Activated CD4-positive, CD25-positive, alpha-beta regulatory T cell treated with anti-CD3 and anti-CD28 coated beads, Interleukin-2, amount 50 U/mL, for 72 hours (primary cell): ENCODE results near the gene HABP4.

Source experiments
- DNase-seq: peaks from one replicate; pipeline ENCODE4 v3.0.0; 2021

Gene HABP4

DNA sequence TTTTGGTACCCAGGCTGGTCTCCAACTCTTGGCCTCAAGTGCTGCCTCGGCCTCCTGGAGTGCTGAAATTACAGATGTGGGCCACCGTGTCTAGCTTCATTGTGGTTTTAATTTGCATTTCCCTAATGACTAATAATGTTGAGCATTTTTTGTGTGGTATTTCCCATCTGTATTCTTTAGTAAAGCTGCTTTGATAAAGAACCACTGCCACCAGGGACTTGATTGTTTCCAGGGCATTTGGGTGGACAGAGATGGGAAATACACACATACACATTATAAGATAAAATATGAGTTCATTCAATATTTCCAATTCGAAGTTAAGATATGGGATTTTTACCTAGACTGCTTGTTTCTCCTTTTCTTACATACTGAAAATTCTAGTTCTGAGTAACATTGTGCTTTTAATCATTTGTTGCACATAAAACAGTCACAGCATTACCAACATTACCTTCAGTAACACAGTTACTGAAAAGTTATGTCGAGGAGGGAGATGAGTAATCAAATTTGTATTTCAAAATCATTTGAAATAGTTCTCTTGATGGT, 28.9 kb downstream of the HABP4 start:
- DNase-seq = no peak

DNA sequence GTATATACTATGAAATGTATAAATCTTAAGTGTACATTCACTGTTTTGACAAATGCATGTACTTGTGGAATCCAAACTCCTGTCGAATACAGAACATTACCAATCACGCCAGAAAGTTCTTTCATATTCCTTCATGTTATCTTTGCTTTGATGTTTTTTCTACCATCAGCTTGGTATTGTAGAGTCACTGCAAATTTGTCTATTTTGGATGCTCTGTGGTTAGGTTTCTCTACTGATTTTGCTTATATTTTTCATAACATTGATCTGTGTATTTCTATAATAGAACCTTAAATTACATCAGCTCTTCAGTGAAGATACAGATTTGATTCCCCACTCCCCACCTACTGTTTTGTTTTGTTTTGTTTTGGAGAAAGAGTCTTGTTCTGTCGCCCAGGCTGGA, 30.8 kb downstream of the HABP4 start:
- DNase-seq = no peak

DNA sequence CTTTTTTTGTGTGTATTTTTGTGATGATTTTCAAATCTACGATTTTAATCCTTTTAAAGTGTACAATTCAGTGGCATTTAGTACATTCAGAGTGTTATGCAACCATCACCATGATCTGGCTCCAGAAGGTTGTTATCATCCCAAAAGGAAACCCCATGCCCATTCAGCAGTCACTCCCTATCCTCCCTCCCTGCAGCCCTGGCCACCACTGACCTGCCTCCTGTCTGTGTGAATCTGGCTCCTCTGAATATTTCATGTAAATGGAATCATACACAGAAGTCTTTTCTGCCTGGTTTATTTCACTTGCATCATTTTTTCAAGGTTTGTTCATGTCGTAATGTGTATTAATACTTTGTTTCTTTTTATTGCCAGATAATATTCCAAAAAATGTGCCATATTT, 32.5 kb downstream of the HABP4 start:
- DNase-seq = no peak

DNA sequence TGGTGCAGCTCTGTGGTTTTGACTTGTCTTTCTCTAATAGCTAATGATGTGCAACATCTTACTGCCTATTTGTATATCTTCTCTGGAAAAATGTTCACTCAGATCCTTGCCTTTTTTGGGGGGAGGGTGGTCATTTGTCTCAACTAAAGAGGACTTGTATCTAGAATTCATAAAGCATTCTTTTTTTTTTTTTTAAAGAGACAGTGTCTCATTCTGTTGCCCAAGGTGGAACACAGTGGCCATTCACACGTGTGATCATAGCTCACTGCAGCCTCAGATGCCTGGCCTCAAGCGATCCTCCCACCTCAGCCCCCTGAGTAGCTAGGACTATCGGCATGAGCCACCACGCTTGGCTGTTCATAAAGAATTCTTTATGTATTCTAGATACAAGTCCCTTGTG, 33.2 kb downstream of the HABP4 start:
- no peak for DNase-seq

DNA sequence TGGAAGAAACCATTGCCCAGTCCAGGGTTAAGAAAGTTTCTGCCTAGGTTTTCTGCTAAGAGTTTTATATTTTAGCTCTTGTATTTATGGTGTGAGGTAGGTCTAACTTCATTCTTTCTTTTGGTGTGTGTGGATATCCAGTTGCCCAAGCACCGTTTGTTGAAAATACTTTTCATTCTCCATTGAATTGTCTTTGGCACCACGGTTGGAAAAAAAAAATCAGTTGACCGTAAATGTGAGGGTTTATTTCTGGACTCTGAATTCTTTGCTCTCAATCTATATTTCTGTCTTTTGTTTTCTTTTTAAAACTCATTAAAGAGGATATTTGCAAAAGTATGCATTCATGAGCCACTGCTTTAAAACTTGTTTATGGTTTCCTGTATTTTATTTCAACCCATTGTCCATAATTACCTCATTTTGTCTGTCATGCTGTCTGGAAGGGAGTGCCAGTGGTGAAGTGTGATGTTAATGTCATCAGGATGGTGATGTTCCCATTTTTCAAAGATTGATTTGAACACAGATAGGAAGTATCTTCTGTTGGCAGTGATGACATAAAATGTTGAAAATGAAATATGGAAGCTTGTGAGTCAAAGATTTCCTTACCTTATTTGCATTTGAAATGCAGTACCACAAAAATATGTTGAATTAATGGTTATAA, 33.9 kb downstream of the HABP4 start:
- DNase-seq = no peak

DNA sequence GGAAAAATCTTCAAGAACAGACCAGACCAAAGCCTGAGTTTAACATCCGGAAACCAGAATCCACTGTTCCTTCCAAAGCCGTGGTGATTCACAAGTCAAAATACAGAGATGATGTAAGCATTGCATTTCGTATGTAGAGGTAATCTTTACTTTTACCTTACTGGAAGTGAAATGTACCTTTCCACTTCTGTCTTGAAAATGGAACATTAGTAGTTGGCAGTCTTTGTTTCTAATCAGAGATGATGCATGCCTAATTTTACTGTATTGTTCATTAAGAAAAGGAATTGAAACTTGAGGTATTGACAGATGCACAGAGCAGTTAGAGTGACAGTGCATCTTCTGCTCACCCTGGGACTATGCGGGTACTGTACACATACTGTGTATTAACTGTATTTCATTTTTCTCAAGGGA, 34.6 kb downstream of the HABP4 start:
- no peak for DNase-seq

DNA sequence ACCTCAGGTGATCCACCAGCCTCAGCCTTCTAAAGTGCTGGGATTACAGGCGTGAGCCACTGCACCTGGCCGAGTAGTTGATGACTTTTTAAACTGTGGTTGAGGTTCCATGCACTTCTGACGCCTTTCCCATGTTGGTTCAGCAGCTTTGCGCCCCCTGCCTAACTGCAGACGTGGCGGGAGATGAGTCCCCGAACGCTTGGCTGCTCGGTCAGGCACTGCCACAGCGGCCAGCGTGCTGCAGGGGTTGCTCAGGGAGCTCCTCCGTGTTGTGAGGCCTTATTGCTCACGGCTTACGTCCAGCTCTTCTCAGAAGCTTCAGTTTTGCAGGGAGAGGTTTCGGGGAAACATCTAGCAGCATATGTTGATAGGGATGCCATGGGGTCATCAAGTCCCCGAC, 35.3 kb downstream of the HABP4 start:
- no peak for DNase-seq

DNA sequence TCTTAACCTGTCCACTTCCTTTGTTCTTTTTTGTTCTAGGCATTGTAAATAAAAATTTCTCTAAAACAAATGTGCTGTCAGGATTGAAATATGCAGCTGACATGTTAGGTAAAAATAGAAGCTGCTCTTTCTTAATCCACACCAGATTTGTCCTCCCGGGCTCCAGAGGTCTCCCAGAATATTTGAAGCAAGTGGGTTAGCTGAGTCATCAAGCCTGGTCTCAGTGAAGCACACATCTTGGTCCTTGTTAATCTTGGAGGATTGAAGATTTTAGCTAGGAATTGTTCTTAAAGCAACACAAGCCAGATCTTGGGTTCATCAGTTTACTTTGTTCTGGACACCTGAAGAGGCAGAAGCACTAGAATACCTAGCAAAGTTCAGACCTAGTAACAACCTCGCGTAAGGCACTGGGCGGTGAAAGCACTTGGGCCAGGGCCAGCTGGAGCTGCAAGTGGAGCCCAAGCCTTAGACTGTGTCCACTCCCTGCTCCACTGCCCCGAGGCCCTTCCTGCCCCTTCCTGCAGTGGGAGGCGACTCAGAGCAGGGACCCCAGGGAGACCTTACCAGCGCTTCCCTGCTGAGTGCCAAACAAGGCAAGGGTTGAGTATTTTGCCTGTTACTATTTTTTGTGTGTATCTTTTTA, 36.5 kb downstream of the HABP4 start:
- DNase-seq = no peak

DNA sequence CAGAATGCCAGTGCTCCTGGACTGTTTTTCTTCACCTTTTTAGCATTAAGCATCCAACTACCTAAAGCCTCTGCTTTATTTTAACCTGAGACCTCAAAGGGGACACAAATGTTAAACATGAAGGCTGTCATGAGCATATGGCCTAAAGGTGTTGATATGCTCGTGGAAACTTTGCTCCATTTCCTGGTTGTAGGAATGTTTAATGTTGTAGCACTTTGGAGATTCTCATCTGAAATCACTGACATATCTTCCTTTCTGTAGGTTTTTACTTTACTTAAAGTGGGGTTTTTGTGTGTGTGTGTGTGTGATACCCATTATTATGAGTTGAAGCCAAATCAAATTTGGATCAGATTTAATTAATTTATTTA, 37.0 kb downstream of the HABP4 start:
- no peak for DNase-seq

DNA sequence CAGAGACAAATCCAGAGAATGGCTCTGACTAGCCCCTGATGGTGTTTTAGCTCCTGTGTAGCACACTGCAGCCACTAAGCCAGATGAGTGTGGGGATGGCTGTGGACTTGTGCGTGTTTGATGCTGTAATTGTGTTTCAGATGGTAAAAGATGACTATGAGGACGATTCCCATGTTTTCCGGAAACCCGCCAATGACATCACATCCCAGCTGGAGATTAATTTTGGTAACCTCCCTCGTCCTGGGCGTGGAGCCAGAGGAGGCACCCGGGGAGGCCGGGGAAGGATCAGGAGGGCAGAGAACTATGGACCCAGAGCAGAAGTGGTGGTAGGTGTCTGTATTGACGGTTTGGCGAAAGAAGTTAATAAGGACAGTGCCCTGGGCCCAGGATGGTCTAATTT, 38.0 kb downstream of the HABP4 start:
- DNase-seq = no peak

DNA sequence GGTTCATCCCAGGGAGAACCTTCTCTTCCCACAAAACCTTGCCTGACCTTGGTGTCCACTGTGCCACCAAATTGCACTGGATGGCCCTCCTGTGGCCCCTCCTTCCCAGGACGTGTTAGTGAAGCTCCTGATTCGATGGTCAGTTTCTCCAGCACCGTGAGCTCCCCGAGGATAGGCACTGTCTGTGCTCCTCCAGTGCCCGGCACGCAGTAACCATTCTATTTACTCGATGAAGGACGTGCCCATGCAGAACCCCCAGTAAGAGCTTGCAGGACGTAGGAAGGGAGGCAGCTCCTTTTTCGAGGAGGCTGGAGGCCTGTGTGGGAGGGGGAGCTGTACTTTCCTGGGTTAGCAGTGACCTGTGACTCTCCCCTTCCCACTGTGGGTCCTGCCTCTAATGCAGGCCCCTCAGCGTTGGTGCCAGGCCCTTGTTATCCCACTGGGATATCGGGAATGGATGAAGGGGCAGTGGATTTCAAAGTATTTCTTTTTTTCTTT, 39.6 kb downstream of the HABP4 start:
- no peak for DNase-seq

DNA sequence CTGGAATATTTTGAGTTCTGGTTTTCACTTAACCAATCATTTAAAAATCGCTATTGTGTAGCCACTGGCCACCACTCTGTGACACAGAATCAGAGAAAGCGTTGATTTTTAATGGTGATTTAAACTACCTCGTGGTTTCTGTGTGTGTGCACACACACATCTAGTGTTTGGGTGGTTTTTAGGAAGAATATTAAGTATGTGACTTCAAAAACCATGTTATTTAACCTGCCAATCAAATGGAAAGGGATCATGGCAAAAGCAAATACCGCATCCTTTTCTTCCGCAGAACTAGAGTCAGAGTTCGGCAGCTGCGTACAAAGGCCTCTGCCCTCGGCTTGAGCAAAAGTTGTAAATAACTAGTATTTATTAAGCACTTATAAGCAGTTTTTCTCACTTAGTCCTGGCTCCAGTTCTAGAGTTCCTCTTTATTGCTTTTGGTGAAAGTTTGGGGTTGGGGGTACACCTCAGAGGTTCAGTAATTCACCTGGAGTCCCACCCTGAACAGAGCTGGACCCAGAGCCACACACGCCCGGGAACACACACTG, 40.6 kb downstream of the HABP4 start:
- DNase-seq = no peak

DNA sequence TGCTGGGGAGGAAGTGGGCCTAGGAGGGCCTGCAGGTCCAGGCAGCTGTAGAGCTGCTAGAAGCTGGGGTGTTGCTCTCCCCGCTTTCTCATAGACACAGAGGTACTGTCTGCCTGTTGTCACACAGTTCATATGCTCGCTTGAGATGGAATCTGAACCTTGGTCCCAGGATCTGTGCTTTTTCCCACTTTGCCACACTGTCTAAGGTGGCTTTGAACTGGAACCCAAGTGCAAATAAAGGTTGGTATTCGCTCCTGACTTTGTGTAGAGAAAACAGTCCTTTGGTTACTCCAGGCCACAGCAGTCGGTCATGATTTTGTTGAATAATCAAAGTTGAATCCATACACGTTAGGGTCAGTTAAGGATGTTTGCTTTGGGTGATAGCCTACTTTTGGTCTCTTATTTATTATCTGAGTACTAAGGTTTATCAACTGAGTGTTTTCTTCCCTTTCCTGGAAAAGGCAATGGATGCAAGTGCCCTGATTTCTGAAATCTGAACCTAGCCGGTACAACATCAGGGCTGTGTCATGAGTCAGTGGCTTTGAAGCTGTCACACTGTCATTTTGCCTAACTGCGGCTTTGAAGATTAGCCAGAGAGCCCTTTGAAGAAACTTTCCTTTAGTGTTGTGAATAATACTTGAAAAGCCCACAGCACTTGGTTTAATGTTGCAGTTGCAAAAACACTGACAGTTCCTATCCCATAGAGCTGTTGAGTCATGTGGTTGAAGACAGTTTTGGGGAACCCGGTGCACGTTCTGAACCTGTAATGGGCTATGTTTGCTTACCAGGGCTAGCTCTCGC, 41.3 kb downstream of the HABP4 start:
- no peak for DNase-seq

DNA sequence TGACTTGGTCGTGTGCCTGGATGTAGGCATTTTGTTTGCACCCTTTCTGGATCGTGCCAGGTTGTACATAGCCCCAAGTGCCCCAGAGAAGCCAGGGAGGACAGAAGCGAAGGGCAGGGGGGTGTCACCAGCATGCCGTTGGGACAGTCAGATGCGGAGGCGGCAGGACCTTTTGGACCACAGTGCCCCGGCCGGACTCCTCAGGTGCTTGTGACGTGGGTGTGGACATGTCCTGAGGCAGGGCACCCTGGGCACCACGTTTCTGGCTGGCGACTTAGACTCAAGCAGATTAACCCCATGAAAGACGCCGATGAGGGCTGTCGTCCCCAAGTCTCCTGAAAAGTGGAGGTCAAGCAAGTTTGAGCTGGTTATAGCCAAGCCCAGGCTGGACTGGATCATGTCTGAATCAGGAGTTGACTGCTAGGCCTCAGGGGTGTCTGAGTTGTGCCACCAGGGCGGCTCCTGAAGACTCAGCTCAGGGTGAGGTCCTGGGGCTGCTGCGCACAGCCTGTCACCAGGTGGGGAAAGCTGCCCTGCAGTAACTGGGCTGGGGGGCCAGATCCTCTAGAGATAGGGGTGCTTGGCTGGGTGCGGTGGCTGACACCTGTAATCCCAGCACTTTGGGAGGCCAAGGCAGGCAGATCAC, 42.0 kb downstream of the HABP4 start:
- DNase-seq = no peak

DNA sequence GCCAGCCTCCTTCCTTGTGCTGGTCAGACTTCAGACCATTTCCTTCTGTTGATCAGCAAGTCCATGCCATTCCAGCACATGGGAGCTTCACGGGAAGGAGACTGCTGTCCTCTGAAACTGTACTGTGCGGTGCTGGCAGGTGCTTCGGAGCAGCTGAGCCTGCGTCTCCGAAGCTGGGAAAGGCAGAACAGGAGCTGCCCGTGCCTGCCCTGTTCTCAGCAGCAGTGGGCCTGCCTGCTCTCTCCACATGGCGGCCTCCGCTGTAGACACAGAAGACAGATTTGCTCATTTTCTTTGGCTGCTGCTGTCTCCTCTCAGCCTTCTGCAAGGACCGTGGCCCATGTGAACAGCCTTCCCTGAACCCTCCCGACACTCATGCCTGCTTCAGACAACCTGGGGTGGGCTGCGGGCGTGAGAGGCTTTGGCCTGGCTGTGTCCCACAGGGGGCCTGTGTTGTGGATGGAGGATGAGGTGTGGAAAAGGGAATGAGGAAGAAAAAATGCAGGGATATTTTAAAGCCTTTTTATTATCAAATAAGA, 43.1 kb downstream of the HABP4 start:
- no peak for DNase-seq

DNA sequence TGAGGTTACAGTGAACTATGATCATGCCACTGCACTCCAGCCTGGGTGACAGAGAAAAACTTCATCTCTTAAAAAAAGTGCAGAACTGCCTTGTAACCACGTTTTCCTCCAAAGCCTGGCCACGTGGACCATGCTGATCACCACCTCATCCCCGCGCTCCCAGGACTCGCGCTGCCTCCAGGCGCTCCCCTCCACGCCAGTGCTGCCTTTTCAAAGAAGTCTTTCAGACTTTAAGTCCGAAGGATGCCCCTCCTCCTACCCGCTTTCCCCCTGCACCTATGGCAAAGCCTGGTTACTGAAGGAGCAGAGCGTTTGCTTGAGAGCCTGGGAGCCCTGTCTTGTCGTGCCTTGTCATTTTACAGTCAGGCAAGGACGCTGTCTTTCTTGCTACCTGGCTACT, 43.8 kb downstream of the HABP4 start:
- no peak for DNase-seq

DNA sequence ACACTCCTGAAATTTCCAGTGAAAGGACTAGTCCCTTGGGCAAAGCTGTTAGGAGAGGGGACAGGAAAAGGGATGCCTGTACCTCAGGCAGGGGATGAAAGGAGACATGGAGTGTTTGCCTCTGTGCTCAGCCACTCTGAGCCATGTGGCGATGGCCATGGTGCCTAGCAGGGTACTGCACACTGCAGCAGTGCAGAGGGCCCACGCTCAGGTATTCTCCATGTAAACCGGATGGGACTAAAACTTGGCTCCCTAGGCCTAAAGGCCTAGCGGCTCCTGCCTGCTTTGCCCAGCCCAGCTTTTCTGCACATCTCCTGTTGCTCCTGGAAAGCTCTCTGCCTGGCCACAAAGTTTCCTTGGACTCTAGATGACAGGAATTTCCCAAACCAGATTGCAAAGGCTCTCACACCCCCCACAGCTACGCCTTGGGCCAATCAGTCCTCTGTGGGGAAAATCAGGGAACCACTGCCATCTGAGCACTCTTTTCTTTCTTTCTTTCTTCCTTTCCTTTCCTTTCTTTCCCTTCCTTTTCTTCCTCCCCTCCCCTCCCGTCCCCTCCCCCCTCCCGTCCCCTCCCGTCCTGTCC, 44.3 kb downstream of the HABP4 start:
- DNase-seq = no peak

DNA sequence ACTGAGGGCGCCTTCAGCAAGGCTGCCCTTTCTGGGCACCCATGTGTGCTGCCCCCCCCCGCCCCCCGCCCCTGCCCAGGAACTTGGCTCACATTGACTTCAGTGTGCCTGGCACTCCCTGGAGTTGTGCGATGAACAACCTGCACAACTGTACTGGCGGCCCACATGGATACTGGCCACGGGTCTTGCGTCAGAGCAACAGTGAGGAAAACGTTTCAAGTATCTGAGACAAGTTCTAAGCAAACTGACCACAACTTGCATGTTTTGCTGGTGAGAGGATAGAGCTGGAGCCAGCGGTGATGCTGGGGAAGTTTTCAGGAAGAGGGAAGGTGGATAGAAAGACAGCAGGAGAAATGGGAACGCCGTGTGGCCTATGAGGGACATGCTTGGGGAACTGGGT, 45.4 kb downstream of the HABP4 start:
- DNase-seq = no peak

DNA sequence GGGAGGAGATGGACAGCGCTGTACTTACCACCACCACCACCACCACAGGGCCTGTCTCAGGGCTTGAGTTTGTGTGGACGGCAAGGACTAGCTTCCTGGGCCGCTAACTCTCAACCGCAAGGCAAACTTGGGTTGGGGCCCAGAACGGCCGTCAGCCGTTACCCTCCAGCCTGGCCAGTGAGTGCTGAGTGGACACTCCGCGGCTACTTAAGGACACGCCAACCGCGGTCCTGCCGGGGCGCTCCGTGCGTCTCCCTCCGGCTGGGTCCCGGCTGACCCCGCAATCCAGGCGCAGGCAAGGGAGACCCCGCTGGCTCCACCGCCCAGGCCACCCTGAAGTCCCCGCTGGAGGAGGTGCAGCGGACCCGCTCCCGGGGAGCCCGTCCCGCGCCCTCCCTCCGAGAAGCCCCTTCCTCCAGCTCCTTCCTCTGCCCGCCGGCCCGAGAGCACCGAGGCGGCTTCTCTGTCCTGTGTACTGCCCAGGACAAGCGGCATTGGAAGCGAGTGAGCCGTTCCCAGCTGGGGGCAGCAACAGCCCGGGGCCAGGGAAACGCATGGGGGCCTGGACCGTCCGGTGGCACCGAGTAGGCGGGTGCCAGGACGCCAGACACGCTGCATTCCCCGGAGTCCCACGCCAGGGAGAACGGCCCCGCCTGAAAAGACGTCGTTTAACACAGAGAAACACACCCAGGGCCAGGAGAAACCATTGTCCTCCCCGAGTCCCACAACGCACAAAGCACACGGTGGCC, 46.6 kb downstream of the HABP4 start:
- no peak for DNase-seq

DNA sequence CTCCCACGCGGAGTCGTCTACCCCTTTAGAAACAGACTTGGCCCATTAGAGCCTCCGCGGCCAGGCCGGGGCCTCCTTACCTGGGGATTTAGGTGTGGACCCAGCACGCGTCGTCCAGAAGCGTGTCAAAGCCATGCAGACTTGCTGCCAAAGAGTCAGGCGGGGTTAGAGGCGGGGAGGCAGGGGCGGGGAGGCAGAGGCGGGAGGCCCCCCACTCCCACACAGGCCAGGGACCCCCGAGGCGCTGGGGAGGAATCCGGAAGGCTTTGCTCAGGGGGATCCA, 47.1 kb downstream of the HABP4 start:
- no peak for DNase-seq

DNA sequence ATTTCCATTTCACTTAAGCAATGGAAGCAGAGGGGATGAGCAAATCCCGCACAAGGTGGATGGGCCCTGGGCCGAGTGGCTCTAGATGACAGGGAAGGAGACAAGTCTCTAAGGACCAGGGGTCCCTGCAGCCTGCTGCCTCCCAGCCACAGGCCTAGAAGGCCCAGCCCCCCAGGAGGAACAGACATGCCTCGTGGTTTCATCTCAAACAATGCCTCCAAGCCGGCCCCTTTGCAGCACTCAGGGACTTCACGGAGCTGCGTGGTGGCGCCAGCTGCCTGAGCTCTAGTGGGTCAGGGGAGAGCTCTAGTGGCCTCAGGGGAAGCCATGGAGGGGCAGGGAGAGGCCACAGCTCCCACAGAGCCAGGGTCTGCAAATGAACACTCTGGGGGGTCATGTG, 48.8 kb downstream of the HABP4 start:
- no peak for DNase-seq

DNA sequence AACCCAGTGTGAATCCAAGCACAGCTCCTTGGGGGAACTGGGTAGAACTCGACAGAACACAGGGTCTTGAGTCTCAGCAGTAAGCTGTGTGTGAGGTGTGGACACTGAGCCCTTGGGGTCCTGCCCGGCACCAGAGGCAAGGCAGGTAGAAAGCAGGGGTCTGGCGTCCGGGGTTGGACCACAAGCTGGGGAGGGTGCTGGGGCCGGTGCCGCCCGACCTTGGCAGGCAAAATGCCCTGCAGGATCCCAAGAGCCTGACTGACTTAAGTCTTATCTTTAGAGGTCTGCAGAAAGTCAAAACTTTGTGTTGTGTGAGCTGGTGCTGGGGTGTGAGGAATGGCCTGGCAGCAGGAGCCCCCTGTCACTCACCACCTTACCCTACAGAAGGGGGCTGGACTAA, 49.3 kb downstream of the HABP4 start:
- DNase-seq = no peak
